HG03103 (cell line): ENCODE results near the gene GNG10.

Experiments
- ATAC-seq: cut with Tn5 transposase; IDR thresholded peaks from one replicate; pipeline ENCODE4 v1.9.1; 2021; ENCODE audit warnings: low read depth; ENCODE audit not compliant: unreplicated experiment

The GNG10 gene

GRCh38 chr9:111715471-111715870 is 54.1 kb downstream of the GNG10 start:
- no peak for ATAC-seq

GRCh38 chr9:111719541-111719940 is 58.1 kb downstream of the GNG10 start:
- no peak for ATAC-seq
